Measurements from ENCODE around the gene TMEM170A. TPM values are rescaled to one million over a fixed set of nuclear protein-coding genes. Genes with fewer than 3 reads are reported as not detected.

TMEM170A gene
- total RNA-seq (ENCODE audit: unreplicated experiment): 30.6 TPM
- long read RNA-seq, full-length matches to known transcripts: 4 of 7 reads
- long read RNA-seq, partial matches to known transcripts: 0 of 7 reads
- long read RNA-seq, other reads (novel, unspliced or antisense): 3 of 7 reads

GRCh38 chr16:75464122-75464918, at the start of gene TMEM170A:
TMEM170A (minus strand) TSS chr16:75464689; CDS start chr16:75464600, 89 bp downstream.
- Mint-ChIP-seq H3K9me3 (ENCODE audit: unreplicated experiment) (peaks cover 6% of the 10 kb centered on the region), H3K27me3 (ENCODE audit: unreplicated experiment) (peaks cover 3% of the 10 kb centered on the region), H3K4me1 (ENCODE audit: low read depth, unreplicated experiment) (peaks cover 13% of the 10 kb centered on the region), H3K27ac (ENCODE audit: unreplicated experiment) (peak within 1 kb of the TSS; percentile 96), H3K36me3 (ENCODE audit: unreplicated experiment) (no peaks in the 10 kb centered on the region), H3K4me3 (ENCODE audit: unreplicated experiment) (peak within 1 kb of the TSS; percentile 98)
- peak; percentile 100 for TF ChIP-seq CTCF (IDR thresholded peaks at IDR 0.05; ENCODE audit: partially characterized antibody, unreplicated experiment)
- peak; percentile 100 for DNase-seq

- Mint-ChIP-seq H3K27me3 (ENCODE audit: unreplicated experiment) (peaks cover 2% of the 10 kb centered on the region), H3K27ac (ENCODE audit: unreplicated experiment) (no peak overlapping the region), H3K4me1 (ENCODE audit: low read depth, unreplicated experiment) (no peaks in the 10 kb centered on the region), H3K36me3 (ENCODE audit: unreplicated experiment) (no peaks in the 10 kb centered on the region), H3K4me3 (ENCODE audit: unreplicated experiment) (no peak overlapping the region), H3K9me3 (ENCODE audit: unreplicated experiment) (peaks cover 2% of the 10 kb centered on the region)
- no peak for DNase-seq
- no peak for TF ChIP-seq CTCF (IDR thresholded peaks at IDR 0.05; ENCODE audit: partially characterized antibody, unreplicated experiment)
Measured at GRCh38 chr16:75506574-75506973, 42.1 kb upstream of the TMEM170A start.

GRCh38 chr16:75506107-75506506, 41.6 kb upstream of the TMEM170A start:
- peaks cover 2% of the 10 kb centered on the region for H3K9me3 Mint-ChIP-seq (ENCODE audit: unreplicated experiment)
- no peak for TF ChIP-seq CTCF (IDR thresholded peaks at IDR 0.05; ENCODE audit: partially characterized antibody, unreplicated experiment)
- no peaks in the 10 kb centered on the region for H3K4me1 Mint-ChIP-seq (ENCODE audit: low read depth, unreplicated experiment)
- no peaks in the 10 kb centered on the region for H3K36me3 Mint-ChIP-seq (ENCODE audit: unreplicated experiment)
- no peak overlapping the region for H3K27ac Mint-ChIP-seq (ENCODE audit: unreplicated experiment)
- no peak for DNase-seq
- peaks cover under 1% of the 10 kb centered on the region for H3K27me3 Mint-ChIP-seq (ENCODE audit: unreplicated experiment)
- H3K4me3 Mint-ChIP-seq (ENCODE audit: unreplicated experiment): no peak overlapping the region

GRCh38 chr16:75503801-75504200, 39.3 kb upstream of the TMEM170A start:
- no peak overlapping the region for H3K27ac Mint-ChIP-seq (ENCODE audit: unreplicated experiment)
- H3K4me3 Mint-ChIP-seq (ENCODE audit: unreplicated experiment): no peak overlapping the region
- no peak for TF ChIP-seq CTCF (IDR thresholded peaks at IDR 0.05; ENCODE audit: partially characterized antibody, unreplicated experiment)
- no peak for DNase-seq
- H3K27me3 Mint-ChIP-seq (ENCODE audit: unreplicated experiment): no peaks in the 10 kb centered on the region
- H3K36me3 Mint-ChIP-seq (ENCODE audit: unreplicated experiment): no peaks in the 10 kb centered on the region
- H3K9me3 Mint-ChIP-seq (ENCODE audit: unreplicated experiment): peaks cover 2% of the 10 kb centered on the region
- H3K4me1 Mint-ChIP-seq (ENCODE audit: low read depth, unreplicated experiment): no peaks in the 10 kb centered on the region
